GM10847 (cell line): ENCODE results near the gene NFIA.

Experiments
- POLR2A ChIP-seq: IDR thresholded peaks from 2 replicates; pipeline ENCODE4 v1.6.1; 2011; ENCODE audit not compliant: insufficient read length; ENCODE audit errors: extremely low read depth

Gene NFIA

DNA sequence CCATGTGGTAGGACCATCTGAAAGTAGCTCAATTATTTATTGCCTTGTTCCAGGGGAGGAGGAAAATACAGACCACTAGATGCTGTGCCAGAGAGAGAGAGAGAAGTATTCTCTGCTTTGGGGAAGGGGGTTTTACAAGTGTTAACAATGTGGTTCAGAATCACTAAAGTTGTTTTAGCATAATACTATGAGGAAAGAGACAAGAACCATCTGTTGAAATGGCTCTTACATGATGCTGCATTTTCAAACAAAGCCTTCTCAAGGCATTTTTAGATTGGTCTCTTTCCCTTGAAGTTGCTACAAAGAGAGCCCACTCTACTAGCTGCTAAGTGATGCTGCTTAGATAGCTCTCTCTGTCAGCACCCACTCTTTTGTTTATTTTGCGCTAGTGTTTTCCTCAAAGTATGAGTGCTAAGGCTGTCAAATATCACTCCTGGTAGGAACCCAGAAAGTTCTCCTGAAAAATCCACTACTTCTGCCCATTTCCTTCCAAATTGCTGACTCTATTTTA lies 255.1 kb downstream of the NFIA start:
- no peak for TF ChIP-seq POLR2A

DNA sequence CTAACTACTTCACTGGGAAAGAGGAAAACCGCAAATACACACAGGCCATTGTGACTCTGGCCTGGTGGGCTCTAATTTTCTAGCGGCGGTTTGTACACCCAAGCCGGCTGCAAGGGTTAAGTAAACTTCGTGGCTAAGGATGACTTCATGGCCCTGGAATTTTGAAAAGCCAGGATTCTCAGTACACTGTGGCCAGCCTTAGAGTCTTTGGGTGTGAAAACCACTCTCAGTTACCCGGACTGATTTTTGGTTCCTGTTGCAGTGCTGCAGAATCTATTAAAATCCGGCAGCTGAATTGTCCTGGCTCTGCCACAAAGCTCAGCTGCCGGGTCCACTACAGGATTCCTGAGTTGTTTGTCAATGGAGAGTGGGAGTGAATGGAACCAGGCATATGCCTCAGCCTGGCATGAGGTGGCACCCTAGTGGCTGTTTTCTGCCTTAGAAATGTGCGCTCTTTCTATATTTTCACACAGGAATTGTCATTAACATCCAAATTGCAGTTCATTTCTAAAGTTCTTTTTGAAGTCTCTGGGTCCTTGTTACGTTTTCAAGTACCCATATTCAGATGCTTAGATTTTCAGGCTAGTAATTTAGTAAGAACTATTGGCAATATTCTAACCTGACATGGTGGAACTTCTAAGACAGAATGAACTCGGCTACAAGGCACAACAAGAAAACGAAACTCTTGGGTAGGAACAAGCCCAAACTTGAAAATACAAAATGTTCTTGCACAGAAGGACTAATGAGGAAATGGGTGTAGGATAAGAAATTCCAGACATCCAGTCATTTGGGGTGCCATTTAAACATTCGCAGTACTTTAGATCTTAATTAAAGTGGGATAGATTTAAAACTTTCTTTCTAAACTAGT lies 255.9 kb downstream of the NFIA start:
- no peak for TF ChIP-seq POLR2A

GRCh38 chr1:61338899-61339298 lies 256.5 kb downstream of the NFIA start:
- no peak for TF ChIP-seq POLR2A

GRCh38 chr1:61341426-61341825 lies 259.1 kb downstream of the NFIA start:
- no peak for TF ChIP-seq POLR2A

- TF ChIP-seq POLR2A = no peak
Observed at GRCh38 chr1:61343734-61344420, 261.5 kb downstream of the NFIA start.

GRCh38 chr1:61344696-61345095 lies 262.3 kb downstream of the NFIA start:
- no peak for TF ChIP-seq POLR2A

DNA sequence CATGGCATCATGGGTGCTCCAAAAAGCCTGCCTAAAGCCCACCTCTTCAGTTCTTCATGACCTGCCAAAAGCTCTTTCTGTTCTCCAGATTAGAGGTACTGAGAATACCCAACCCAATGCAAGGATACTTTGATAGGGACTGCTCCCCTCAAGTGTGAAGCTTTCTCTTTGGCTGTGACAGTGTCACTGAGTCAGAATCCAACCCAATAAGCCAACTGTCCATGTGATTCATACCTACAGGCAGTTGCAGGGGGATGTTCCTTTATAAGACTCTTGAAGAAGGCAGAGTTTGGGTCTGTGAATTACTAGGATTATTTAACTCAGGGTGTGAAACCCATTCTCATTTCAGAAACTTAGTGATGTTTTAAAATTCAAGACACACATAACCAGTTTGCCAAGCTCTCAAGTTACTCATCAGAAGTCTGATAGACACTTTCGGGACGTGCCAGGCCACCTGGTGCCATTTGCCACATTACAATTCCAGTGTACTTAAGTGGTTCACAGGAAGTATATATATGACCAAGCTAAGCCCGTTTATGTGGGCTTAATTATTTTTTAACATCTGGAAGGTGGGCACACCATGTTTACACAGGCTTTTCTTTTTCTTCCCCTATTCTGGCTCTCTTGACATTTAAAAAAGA lies 265.8 kb downstream of the NFIA start:
- TF ChIP-seq POLR2A = no peak

DNA sequence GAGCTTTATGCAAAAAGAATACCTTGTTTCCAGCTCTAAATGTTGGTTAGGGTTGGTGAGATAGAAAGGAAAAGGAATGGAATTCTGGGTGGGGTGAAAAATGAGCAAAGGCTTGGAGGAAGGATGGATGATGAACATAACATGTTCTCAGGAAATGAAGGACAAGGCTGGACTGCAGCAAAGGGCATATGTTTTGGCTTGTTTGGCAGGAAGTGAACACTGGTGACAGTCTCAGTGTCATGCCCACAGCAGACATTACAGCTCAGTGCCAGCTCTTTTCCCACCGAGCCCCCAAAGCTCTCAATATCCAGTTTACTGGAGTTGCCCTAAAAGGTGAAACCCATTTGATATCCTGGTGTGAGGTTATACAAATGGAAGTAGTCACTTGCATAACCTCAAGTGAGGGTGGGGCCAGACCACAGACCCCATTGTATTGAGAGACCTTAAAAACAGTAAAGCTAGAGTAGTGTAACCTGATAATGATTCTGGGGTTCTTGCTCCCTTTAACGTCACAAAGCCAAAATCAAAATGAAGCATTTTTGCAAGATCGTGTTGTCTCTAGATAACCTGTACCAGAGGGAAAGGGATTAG lies 270.6 kb downstream of the NFIA start:
- TF ChIP-seq POLR2A = no peak

- no peak for TF ChIP-seq POLR2A
Observed at GRCh38 chr1:61353797-61354406, 271.5 kb downstream of the NFIA start.

- no peak for TF ChIP-seq POLR2A
Observed at GRCh38 chr1:61356016-61356415, 273.7 kb downstream of the NFIA start.

DNA sequence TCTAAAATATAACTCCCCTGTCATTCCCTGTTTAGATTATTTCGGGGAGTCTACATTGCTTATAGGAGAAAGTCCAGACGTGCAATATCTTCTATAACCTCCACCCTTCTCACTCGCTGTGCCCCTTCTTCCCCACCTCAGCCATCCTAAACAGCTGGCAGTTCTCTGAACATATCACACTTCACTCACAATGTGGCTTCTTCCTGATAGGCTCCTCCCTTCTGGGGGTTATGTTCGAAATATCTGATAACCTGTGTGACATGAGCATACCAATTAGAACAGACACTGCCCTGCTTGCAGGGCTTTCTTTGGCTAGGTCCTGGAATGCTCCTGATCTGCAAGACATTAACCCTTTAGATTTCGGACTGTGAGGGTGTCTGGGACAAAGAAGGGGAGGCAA lies 274.6 kb downstream of the NFIA start:
- no peak for TF ChIP-seq POLR2A

GRCh38 chr1:61357539-61357938 lies 275.2 kb downstream of the NFIA start:
- TF ChIP-seq POLR2A = no peak

- TF ChIP-seq POLR2A = no peak
Observed at GRCh38 chr1:61358770-61359455, 276.6 kb downstream of the NFIA start.

- no peak for TF ChIP-seq POLR2A
Observed at GRCh38 chr1:61361931-61362330, 279.6 kb downstream of the NFIA start.

GRCh38 chr1:61362351-61362750 lies 280.0 kb downstream of the NFIA start:
- TF ChIP-seq POLR2A = no peak

DNA sequence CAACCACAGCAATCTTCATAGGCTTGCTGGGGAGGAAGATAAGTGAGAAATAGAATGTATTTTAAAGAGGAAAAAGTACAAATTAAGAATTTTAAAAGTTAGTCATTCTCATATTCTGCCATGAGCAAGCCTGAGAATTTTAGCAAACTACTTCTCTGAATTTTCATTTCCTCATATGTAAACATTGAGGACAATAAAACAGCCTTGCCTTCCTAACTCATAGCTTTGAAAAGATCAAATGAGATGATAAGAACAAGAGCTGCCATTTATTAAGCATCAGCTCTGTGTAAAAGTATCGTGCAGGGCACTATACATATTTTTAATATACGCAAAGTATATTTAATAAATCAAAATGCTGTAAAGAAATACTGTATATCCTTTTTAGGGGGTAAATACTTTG lies 286.0 kb downstream of the NFIA start:
- no peak for TF ChIP-seq POLR2A
